Mesothelial cell of epicardium (in vitro differentiated cells): ENCODE results near the gene CCR5. TPM values are rescaled to one million over a fixed set of nuclear protein-coding genes. Genes with fewer than 3 reads are reported as not detected.

Source experiments
- DNase-seq, 2 experiments: peaks; one replicate each; pipeline ENCODE4 v3.0.0; 2021; ENCODE audit warnings: low spot score in 2 of 2; ENCODE audit not compliant: unreplicated experiment in 2 of 2
- H3K27ac Mint-ChIP-seq: 2 replicates; pipeline ENCODE4 v1.8.0; 2021; ENCODE audit warnings: mixed read lengths
- H3K27me3 Mint-ChIP-seq: 2 replicates; pipeline ENCODE4 v1.8.0; 2021; ENCODE audit warnings: low read depth, mixed read lengths
- H3K36me3 Mint-ChIP-seq: 2 replicates; pipeline ENCODE4 v1.8.0; 2021; ENCODE audit warnings: mixed read lengths
- H3K4me1 Mint-ChIP-seq: 2 replicates; pipeline ENCODE4 v1.8.0; 2021; ENCODE audit warnings: mixed read lengths
- H3K4me3 Mint-ChIP-seq: 2 replicates; pipeline ENCODE4 v1.8.0; 2021; ENCODE audit warnings: mild to moderate bottlenecking, moderate library complexity, mixed read lengths
- H3K9me3 Mint-ChIP-seq: 2 replicates; pipeline ENCODE4 v1.8.0; 2021; ENCODE audit warnings: mixed read lengths
- CTCF ChIP-seq: fragments of 200-600 bp; sonication (generic); IDR thresholded peaks from one replicate; pipeline ENCODE4 v1.5.0; 2021; ENCODE audit warnings: antibody characterized with exemption; ENCODE audit not compliant: unreplicated experiment
- total RNA-seq: library from RNA; stranded (reverse); gene quantifications from 3 replicates; pipeline ENCODE4 v1.2.1, GENCODE V29; 2021

CCR5 gene
- total RNA-seq, 1 donor from 2014 or later, result not detected

- H3K27ac Mint-ChIP-seq, result no peak overlapping the region
- no peak overlapping the region for H3K4me3 Mint-ChIP-seq
- peaks cover 3% of the 10 kb centered on the region for H3K4me1 Mint-ChIP-seq
- TF ChIP-seq CTCF, result no peak
- no peaks in the 10 kb centered on the region for H3K36me3 Mint-ChIP-seq
- no peaks in the 10 kb centered on the region for H3K9me3 Mint-ChIP-seq
- DNase-seq, result no peak
- H3K27me3 Mint-ChIP-seq, result peaks cover 43% of the 10 kb centered on the region
These were observed 24.5 kb downstream of the CCR5 start for GRCh38 chr3:46395210-46395661.

GRCh38 chr3:46395766-46396530 lies 25.2 kb downstream of the CCR5 start:
- TF ChIP-seq CTCF, result no peak
- DNase-seq, result no peak
- Mint-ChIP-seq H3K36me3 (no peaks in the 10 kb centered on the region), H3K27ac (no peak overlapping the region), H3K4me1 (peaks cover 3% of the 10 kb centered on the region), H3K9me3 (no peaks in the 10 kb centered on the region), H3K27me3 (peaks cover 43% of the 10 kb centered on the region), H3K4me3 (no peak overlapping the region)

GRCh38 chr3:46397111-46397510 lies 26.4 kb downstream of the CCR5 start:
- TF ChIP-seq CTCF, result no peak
- H3K9me3 Mint-ChIP-seq, result no peaks in the 10 kb centered on the region
- no peak for DNase-seq
- H3K36me3 Mint-ChIP-seq, result no peaks in the 10 kb centered on the region
- no peak overlapping the region for H3K27ac Mint-ChIP-seq
- H3K4me3 Mint-ChIP-seq, result no peak overlapping the region
- peaks cover 3% of the 10 kb centered on the region for H3K4me1 Mint-ChIP-seq
- peaks cover 46% of the 10 kb centered on the region for H3K27me3 Mint-ChIP-seq

- Mint-ChIP-seq H3K27me3 (peaks cover 44% of the 10 kb centered on the region), H3K4me3 (no peak overlapping the region), H3K4me1 (peaks cover 3% of the 10 kb centered on the region), H3K9me3 (peaks cover 5% of the 10 kb centered on the region), H3K36me3 (no peaks in the 10 kb centered on the region), H3K27ac (no peak overlapping the region)
- TF ChIP-seq CTCF, result no peak
- no peak for DNase-seq
These were observed 27.6 kb downstream of the CCR5 start for GRCh38 chr3:46398186-46398955.

GRCh38 chr3:46399098-46399497 lies 28.4 kb downstream of the CCR5 start:
- H3K36me3 Mint-ChIP-seq, result no peaks in the 10 kb centered on the region
- no peak overlapping the region for H3K4me3 Mint-ChIP-seq
- no peak for TF ChIP-seq CTCF
- no peak overlapping the region for H3K27ac Mint-ChIP-seq
- H3K9me3 Mint-ChIP-seq, result peaks cover 5% of the 10 kb centered on the region
- DNase-seq, result no peak
- H3K4me1 Mint-ChIP-seq, result peaks cover 3% of the 10 kb centered on the region
- H3K27me3 Mint-ChIP-seq, result peaks cover 47% of the 10 kb centered on the region
